GM23338 (cell line): Measurements from ENCODE around the gene IBSP. TPM values are rescaled to one million over a fixed set of nuclear protein-coding genes. Genes with fewer than 3 reads are reported as not detected.

ENCODE experiments used
- ATAC-seq: fragments of 200-7000 bp; cut with Tn5 transposase; 3 replicates; pipeline ENCODE4 v1.9.1; 2020
- DNase-seq: peaks from one replicate; pipeline ENCODE4 v3.0.0-alpha.2; 2015; ENCODE audit warnings: low spot score
- H2AFZ ChIP-seq: fragments of 200-600 bp; sonication (generic); 2 replicates; pipeline ENCODE4 v1.8.0; 2016; ENCODE audit warnings: antibody characterized with exemption, mild to moderate bottlenecking, moderate library complexity
- H3F3A ChIP-seq: fragments of 200-600 bp; sonication (generic); replicated peaks from 2 replicates; pipeline ENCODE4 v1.8.0; 2017; ENCODE audit warnings: antibody characterized with exemption, mixed run types, low read depth
- H3K27ac ChIP-seq: fragments of 200-600 bp; sonication (generic); 2 replicates; pipeline ENCODE4 v1.6.1; 2016; ENCODE audit warnings: low read depth
- H3K27me3 ChIP-seq: fragments of 200-600 bp; sonication (generic); 2 replicates; pipeline ENCODE4 v1.8.0; 2016; ENCODE audit warnings: mild to moderate bottlenecking, mixed run types, moderate library complexity; ENCODE audit not compliant: insufficient read depth
- H3K36me3 ChIP-seq: fragments of 200-600 bp; sonication (generic); 2 replicates; pipeline ENCODE4 v1.8.0; 2016; ENCODE audit warnings: mild to moderate bottlenecking; ENCODE audit not compliant: insufficient read depth
- H3K4me1 ChIP-seq: fragments of 200-600 bp; sonication (generic); 2 replicates; pipeline ENCODE4 v1.8.0; 2016; ENCODE audit warnings: mild to moderate bottlenecking, moderate library complexity; ENCODE audit not compliant: insufficient read depth
- H3K4me2 ChIP-seq: fragments of 200-600 bp; sonication (generic); 2 replicates; pipeline ENCODE4 v1.7.1; 2017; ENCODE audit warnings: mixed run types
- H3K4me3 ChIP-seq: fragments of 200-600 bp; sonication (generic); 2 replicates; pipeline ENCODE4 v1.6.1; 2016; ENCODE audit warnings: mixed run types
- H3K79me2 ChIP-seq: fragments of 200-600 bp; sonication (generic); replicated peaks from 2 replicates; pipeline ENCODE4 v1.8.0; 2017; ENCODE audit warnings: mild to moderate bottlenecking; ENCODE audit not compliant: insufficient read depth
- H3K9me2 ChIP-seq: fragments of 200-600 bp; sonication (generic); 2 replicates; pipeline ENCODE4 v1.8.0; 2017; ENCODE audit not compliant: insufficient read depth
- H4K20me1 ChIP-seq: fragments of 200-600 bp; sonication (generic); replicated peaks from 2 replicates; pipeline ENCODE4 v1.8.0; 2017; ENCODE audit warnings: mild to moderate bottlenecking; ENCODE audit not compliant: insufficient read depth
- H3K27ac Mint-ChIP-seq: 2 replicates; pipeline ENCODE4 v1.8.0; 2020; ENCODE audit warnings: inconsistent platforms, mild to moderate bottlenecking, moderate library complexity, mixed read lengths
- H3K27me3 Mint-ChIP-seq: 3 replicates; pipeline ENCODE4 v1.8.0; 2022; ENCODE audit warnings: low read depth, mild to moderate bottlenecking, moderate library complexity, mixed read lengths, inconsistent platforms; ENCODE audit not compliant: insufficient read depth, poor library complexity
- H3K36me3 Mint-ChIP-seq: 3 replicates; pipeline ENCODE4 v1.8.0; 2021; ENCODE audit warnings: low read depth, mild to moderate bottlenecking, inconsistent platforms, moderate library complexity, mixed read lengths
- H3K4me1 Mint-ChIP-seq: 3 replicates; pipeline ENCODE4 v1.8.0; 2020; ENCODE audit warnings: mild to moderate bottlenecking, inconsistent platforms, mixed read lengths
- H3K4me3 Mint-ChIP-seq: 3 replicates; pipeline ENCODE4 v1.8.0; 2021; ENCODE audit warnings: moderate library complexity, mild to moderate bottlenecking, inconsistent platforms, mixed read lengths
- H3K9me3 Mint-ChIP-seq: 3 replicates; pipeline ENCODE4 v1.8.0; 2020; ENCODE audit warnings: moderate library complexity, mild to moderate bottlenecking, inconsistent platforms, mixed read lengths
- CREB1 ChIP-seq: fragments of 250-450 bp; sonication (Bioruptor Pico); IDR thresholded peaks from 2 replicates; pipeline ENCODE4 v1.5.0; 2020; ENCODE audit warnings: low read depth, mild to moderate bottlenecking, moderate library complexity
- CTCF ChIP-seq, 2 experiments: fragments of 200-600 bp in 1 of 2; sonication (generic) in 1 of 2; conservative IDR thresholded peaks; 2 replicates each; pipeline versions ENCODE4 v1.5.1 to v1.6.1; 2016 to 2017; ENCODE audit warnings: antibody characterized with exemption in 2 of 2, low read depth in 2 of 2, mild to moderate bottlenecking in 2 of 2, moderate library complexity in 1 of 2
- EZH2 ChIP-seq: fragments of 200-600 bp; sonication (generic); IDR thresholded peaks from one replicate; pipeline ENCODE4 v1.8.0; 2017; ENCODE audit warnings: antibody characterized with exemption, mild to moderate bottlenecking, low read depth; ENCODE audit not compliant: unreplicated experiment
- EZH2phosphoT487 ChIP-seq: fragments of 200-600 bp; sonication (generic); IDR thresholded peaks from one replicate; pipeline ENCODE4 v1.8.1; 2018; ENCODE audit warnings: antibody characterized with exemption; ENCODE audit not compliant: unreplicated experiment
- NANOG ChIP-seq: IDR thresholded peaks from 2 replicates; pipeline ENCODE4 v1.6.1; 2016; ENCODE audit warnings: antibody characterized with exemption, borderline replicate concordance
- STAT1 ChIP-seq: IDR thresholded peaks from one replicate; pipeline ENCODE4 v1.6.1; 2016; ENCODE audit warnings: antibody characterized with exemption; ENCODE audit not compliant: unreplicated experiment
- ZNF462 ChIP-seq: fragments of 250-450 bp; sonication (Bioruptor Pico); IDR thresholded peaks from 2 replicates; pipeline ENCODE4 v1.5.0; 2020; ENCODE audit warnings: mild to moderate bottlenecking, moderate library complexity
- polyA plus RNA-seq: library from polyadenylated mRNA; unstranded; fragments of >200 nt; fragmentation: Nextera tagmentation; extraction: Ambion mirVana; gene quantifications from 2 replicates; pipeline ENCODE4 v1.2.1, GENCODE V29; 2016
- total RNA-seq: library from RNA; depleted of rRNA; stranded (reverse); fragments of >200 nt; shearing (Covaris generic); gene quantifications from 2 replicates; pipeline ENCODE4 v1.2.3, GENCODE V29; 2014

The IBSP gene
- total and polyA plus RNA-seq, 2 experiments from 2014 or later = not detected

GRCh38 chr4:87749883-87750282, 49.5 kb upstream of the IBSP start (continued):
- TF ChIP-seq ZNF462 = no peak
- no peak for TF ChIP-seq NANOG
- TF ChIP-seq EZH2 = no peak

GRCh38 chr4:87758270-87758669, 41.1 kb upstream of the IBSP start:
- ATAC-seq (no peak), DNase-seq (no peak)
- no peaks in the 10 kb centered on the region for H3F3A ChIP-seq
- no peak overlapping the region for H3K4me2 ChIP-seq
- no peak overlapping the region for H3K27ac ChIP-seq
- no peak overlapping the region for H2AFZ ChIP-seq
- H3K9me3 Mint-ChIP-seq = peaks cover 3% of the 10 kb centered on the region; the same call in 2 of the 3 replicates
- no peaks in the 10 kb centered on the region; the same call in 1 of the 2 replicates for H3K9me2 ChIP-seq
- no peak overlapping the region for H3K4me3 ChIP-seq
- no peaks in the 10 kb centered on the region for H3K27me3 ChIP-seq
- H3K4me3 Mint-ChIP-seq = no peak overlapping the region
- H3K27ac Mint-ChIP-seq = no peak overlapping the region
- no peaks in the 10 kb centered on the region for H4K20me1 ChIP-seq
- H3K36me3 Mint-ChIP-seq = no peaks in the 10 kb centered on the region
- H3K79me2 ChIP-seq = no peaks in the 10 kb centered on the region
- no peaks in the 10 kb centered on the region for H3K4me1 Mint-ChIP-seq
- H3K27me3 Mint-ChIP-seq = no peaks in the 10 kb centered on the region
- no peaks in the 10 kb centered on the region for H3K36me3 ChIP-seq
- H3K4me1 ChIP-seq = no peaks in the 10 kb centered on the region
- TF ChIP-seq ZNF462 (no peak), EZH2phosphoT487 (no peak), CTCF (conservative IDR thresholded peaks at IDR 0.05; ENCODE audit: low read depth in 2 of 2) (no peak), CREB1 (CRISPR knock-in tag) (no peak), STAT1 (no peak), NANOG (no peak)
